ENCODE measurements around the gene EARS2.

GRCh38 chr16:23499801-23500200 lies 57.3 kb downstream of the EARS2 start:
- TF ChIP-seq POLR2A (IDR thresholded peaks at IDR 0.05): no peak
- no peak for TF ChIP-seq CTCF (IDR thresholded peaks at IDR 0.05)
- TF ChIP-seq EP300 (IDR thresholded peaks at IDR 0.05): no peak
